OCI-LY1 (cell line): ENCODE data around the gene GNB4.

Experiments
- H2AFZ ChIP-seq: fragments of 200-600 bp; sonication (generic), shearing (Covaris generic); 2 replicates; pipeline ENCODE4 v1.6.0; 2014; ENCODE audit warnings: antibody characterized with exemption, mild to moderate bottlenecking, low read length
- H3F3A ChIP-seq: fragments of 200-600 bp; sonication (generic), shearing (Covaris generic); 2 replicates; pipeline ENCODE4 v1.6.0; 2014; ENCODE audit warnings: mild to moderate bottlenecking, antibody characterized with exemption, low read length, moderate library complexity; ENCODE audit not compliant: insufficient read depth
- H3K27ac ChIP-seq: fragments of 200-600 bp; sonication (generic); 2 replicates; pipeline ENCODE4 v1.5.1; 2014; ENCODE audit warnings: low read length, mixed run types, mild to moderate bottlenecking, low read depth; ENCODE audit not compliant: poor library complexity, severe bottlenecking
- H3K27me3 ChIP-seq: fragments of 200-600 bp; sonication (generic); 2 replicates; pipeline ENCODE4 v1.6.0; 2014; ENCODE audit warnings: antibody characterized with exemption, mild to moderate bottlenecking, low read length, moderate library complexity; ENCODE audit not compliant: insufficient read depth
- H3K36me3 ChIP-seq: fragments of 200-600 bp; sonication (generic); 2 replicates; pipeline ENCODE4 v1.6.1; 2014; ENCODE audit warnings: mild to moderate bottlenecking, antibody characterized with exemption, low read length, moderate library complexity, mixed read lengths; ENCODE audit not compliant: insufficient read depth
- H3K4me1 ChIP-seq: fragments of 200-600 bp; sonication (generic); 2 replicates; pipeline ENCODE4 v1.5.1; 2014; ENCODE audit warnings: mild to moderate bottlenecking, low read length, moderate library complexity; ENCODE audit not compliant: insufficient read depth, severe bottlenecking
- H3K4me2 ChIP-seq: fragments of 200-600 bp; sonication (generic), shearing (Covaris generic); 2 replicates; pipeline ENCODE4 v1.6.1; 2014; ENCODE audit warnings: low read length
- H3K4me3 ChIP-seq: fragments of 200-600 bp; sonication (generic); 2 replicates; pipeline ENCODE4 v1.5.1; 2014; ENCODE audit warnings: low read length, low read depth, mild to moderate bottlenecking, mixed read lengths; ENCODE audit not compliant: poor library complexity, severe bottlenecking
- H3K79me2 ChIP-seq: fragments of 200-600 bp; shearing (Covaris generic); 2 replicates; pipeline ENCODE4 v1.6.1; 2016; ENCODE audit warnings: mixed run types, low read length, mixed read lengths; ENCODE audit not compliant: insufficient read depth
- H3K9ac ChIP-seq: fragments of 200-600 bp; sonication (generic), shearing (Covaris generic); 2 replicates; pipeline ENCODE4 v1.6.1; 2014; ENCODE audit warnings: mild to moderate bottlenecking, low read length, mixed read lengths
- H3K9me2 ChIP-seq: fragments of 200-600 bp; sonication (generic), shearing (Covaris generic); 2 replicates; pipeline ENCODE4 v1.6.1; 2014; ENCODE audit warnings: low read depth, mild to moderate bottlenecking, low read length, mixed read lengths
- H3K9me3 ChIP-seq: fragments of 200-600 bp; shearing (Covaris generic); 2 replicates; pipeline ENCODE4 v1.6.1; 2014; ENCODE audit warnings: low read length, mixed read lengths
- H4K20me1 ChIP-seq: fragments of 200-600 bp; sonication (generic), shearing (Covaris generic); 2 replicates; pipeline ENCODE4 v1.6.0; 2016; ENCODE audit warnings: mild to moderate bottlenecking, low read length; ENCODE audit not compliant: insufficient read depth
- EZH2 ChIP-seq: fragments of 200-600 bp; sonication (generic), shearing (Covaris generic); IDR thresholded peaks from 2 replicates; pipeline ENCODE4 v1.8.0; 2017; ENCODE audit warnings: borderline replicate concordance, mixed run types, mild to moderate bottlenecking, antibody characterized with exemption, low read length, moderate library complexity, mixed read lengths
- TF ChIP-seq, protein P1 (sequence below): fragments of 200-600 bp; sonication (generic), shearing (Covaris generic); IDR thresholded peaks from 2 replicates; pipeline ENCODE4 v1.5.1; 2017; ENCODE audit warnings: mild to moderate bottlenecking, antibody characterized with exemption, low read length, moderate library complexity, mixed read lengths

GNB4 gene

GRCh38 chr3:179451265-179452175, at the start of gene GNB4:
Gene GNB4, minus strand, starts transcription at chr3:179451470. Its CDS starts 25,270 bp downstream, at chr3:179426200.
- Histone ChIP-seq H3F3A (no peaks in the 10 kb centered on the region), H3K4me3 (peak within 1 kb of the TSS; percentile 60), H3K4me2 (peak within 1 kb of the TSS; percentile 59), H3K36me3 (no peaks in the 10 kb centered on the region), H2AFZ (peak within 1 kb of the TSS; percentile 56; the same call in 1 of the 2 replicates), H3K9me3 (no peaks in the 10 kb centered on the region), H3K27ac (no peak within 1 kb of the TSS), H3K79me2 (no peaks in the 10 kb centered on the region), H3K9ac (peak within 1 kb of the TSS; percentile 16; the same call in 1 of the 2 replicates), H3K27me3 (peaks cover 5% of the 10 kb centered on the region; the same call in 1 of the 2 replicates), H3K9me2 (no peaks in the 10 kb centered on the region), H3K4me1 (peaks cover 16% of the 10 kb centered on the region), H4K20me1 (no peaks in the 10 kb centered on the region)
- TF ChIP-seq EZH2: no peak
- TF ChIP-seq, protein P1, sequence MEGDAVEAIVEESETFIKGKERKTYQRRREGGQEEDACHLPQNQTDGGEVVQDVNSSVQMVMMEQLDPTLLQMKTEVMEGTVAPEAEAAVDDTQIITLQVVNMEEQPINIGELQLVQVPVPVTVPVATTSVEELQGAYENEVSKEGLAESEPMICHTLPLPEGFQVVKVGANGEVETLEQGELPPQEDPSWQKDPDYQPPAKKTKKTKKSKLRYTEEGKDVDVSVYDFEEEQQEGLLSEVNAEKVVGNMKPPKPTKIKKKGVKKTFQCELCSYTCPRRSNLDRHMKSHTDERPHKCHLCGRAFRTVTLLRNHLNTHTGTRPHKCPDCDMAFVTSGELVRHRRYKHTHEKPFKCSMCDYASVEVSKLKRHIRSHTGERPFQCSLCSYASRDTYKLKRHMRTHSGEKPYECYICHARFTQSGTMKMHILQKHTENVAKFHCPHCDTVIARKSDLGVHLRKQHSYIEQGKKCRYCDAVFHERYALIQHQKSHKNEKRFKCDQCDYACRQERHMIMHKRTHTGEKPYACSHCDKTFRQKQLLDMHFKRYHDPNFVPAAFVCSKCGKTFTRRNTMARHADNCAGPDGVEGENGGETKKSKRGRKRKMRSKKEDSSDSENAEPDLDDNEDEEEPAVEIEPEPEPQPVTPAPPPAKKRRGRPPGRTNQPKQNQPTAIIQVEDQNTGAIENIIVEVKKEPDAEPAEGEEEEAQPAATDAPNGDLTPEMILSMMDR: no peak

- TF ChIP-seq EZH2: no peak
- TF ChIP-seq, protein P1: no peak
- no peak overlapping the region for H3K4me3 ChIP-seq
- no peak overlapping the region for H3K27ac ChIP-seq
- H3K4me1 ChIP-seq: no peaks in the 10 kb centered on the region
- H3K27me3 ChIP-seq: no peaks in the 10 kb centered on the region
- H2AFZ ChIP-seq: no peak overlapping the region
- H4K20me1 ChIP-seq: no peaks in the 10 kb centered on the region
- H3K79me2 ChIP-seq: no peaks in the 10 kb centered on the region
- no peaks in the 10 kb centered on the region for H3K36me3 ChIP-seq
- H3K4me2 ChIP-seq: no peak overlapping the region
- no peaks in the 10 kb centered on the region for H3F3A ChIP-seq
- H3K9ac ChIP-seq: no peak overlapping the region
- peaks cover 9% of the 10 kb centered on the region; the same call in 1 of the 2 replicates for H3K9me3 ChIP-seq
- H3K9me2 ChIP-seq: no peaks in the 10 kb centered on the region
Observed at GRCh38 chr3:179495483-179495882, 44.2 kb upstream of the GNB4 start.

- no peaks in the 10 kb centered on the region for H4K20me1 ChIP-seq
- H3K79me2 ChIP-seq: no peaks in the 10 kb centered on the region
- H2AFZ ChIP-seq: no peak overlapping the region
- no peak overlapping the region for H3K4me2 ChIP-seq
- H3K4me1 ChIP-seq: no peaks in the 10 kb centered on the region
- H3K36me3 ChIP-seq: no peaks in the 10 kb centered on the region
- no peaks in the 10 kb centered on the region for H3K27me3 ChIP-seq
- H3K4me3 ChIP-seq: no peak overlapping the region
- H3K9ac ChIP-seq: no peak overlapping the region
- H3K9me3 ChIP-seq: peaks cover 9% of the 10 kb centered on the region; the same call in 1 of the 2 replicates
- H3F3A ChIP-seq: no peaks in the 10 kb centered on the region
- H3K9me2 ChIP-seq: no peaks in the 10 kb centered on the region
- no peak overlapping the region for H3K27ac ChIP-seq
- TF ChIP-seq, protein P1: no peak
- TF ChIP-seq EZH2: no peak
Observed at GRCh38 chr3:179493260-179493659, 42.0 kb upstream of the GNB4 start.
